ENCODE data around the gene ZBTB14.

The ZBTB14 gene

GRCh38 chr18:5288517-5288935 lies 7.0 kb downstream of the ZBTB14 start:
- no peak for DNase-seq

GRCh38 chr18:5287854-5288253 lies 7.7 kb downstream of the ZBTB14 start:
- DNase-seq, result no peak

GRCh38 chr18:5286525-5286924 lies 9.0 kb downstream of the ZBTB14 start:
- no peak for DNase-seq

GRCh38 chr18:5285326-5285725 lies 10.2 kb downstream of the ZBTB14 start:
- DNase-seq, result no peak

- no peak for DNase-seq
Observed at GRCh38 chr18:5284808-5285207, 10.7 kb downstream of the ZBTB14 start.

GRCh38 chr18:5282770-5283169 lies 12.8 kb downstream of the ZBTB14 start:
- DNase-seq, result no peak

GRCh38 chr18:5276947-5277346 lies 18.6 kb downstream of the ZBTB14 start:
- no peak for DNase-seq

- no peak for DNase-seq
Observed at GRCh38 chr18:5275872-5276271, 19.7 kb downstream of the ZBTB14 start.

- no peak for DNase-seq
Observed at GRCh38 chr18:5268874-5269273, 26.7 kb downstream of the ZBTB14 start.

- no peak for DNase-seq
Observed at GRCh38 chr18:5266721-5267120, 28.8 kb downstream of the ZBTB14 start.

GRCh38 chr18:5253910-5254309 lies 41.6 kb downstream of the ZBTB14 start:
- DNase-seq, result no peak

- DNase-seq, result no peak
Observed at GRCh38 chr18:5251117-5251516, 44.4 kb downstream of the ZBTB14 start.

- DNase-seq, result no peak
Observed at GRCh38 chr18:5250603-5251002, 44.9 kb downstream of the ZBTB14 start.

- DNase-seq, result no peak
Observed at GRCh38 chr18:5244941-5245340, 50.6 kb downstream of the ZBTB14 start.

- DNase-seq, result no peak
Observed at GRCh38 chr18:5239447-5239846, 56.1 kb downstream of the ZBTB14 start.
